CD4-positive, alpha-beta T cell (primary cell): Measurements from ENCODE around the gene NR5A1. TPM values are rescaled to one million over a fixed set of nuclear protein-coding genes. Genes with fewer than 3 reads are reported as not detected.

Source experiments
- ATAC-seq: fragments of 200-7000 bp; cut with Tn5 transposase; one replicate; pipeline ENCODE4 v1.10.0; 2022; ENCODE audit warnings: mild to moderate bottlenecking; ENCODE audit not compliant: poor library complexity
- CTCF ChIA-PET: fragments of 350-600 bp; sonication (Branson Sonifier 250); formaldehyde crosslinking; loops from one replicate; lab custom pipeline; 2021; ENCODE audit warnings: antibody characterized with exemption, inconsistent platforms; lab: Charles Lee
- POLR2A ChIA-PET: fragments of 350-600 bp; sonication (Branson Sonifier 250); formaldehyde crosslinking; loops from one replicate; lab custom pipeline; 2021; ENCODE audit warnings: antibody characterized with exemption, inconsistent platforms; lab: Charles Lee
- DNase-seq, 14 experiments: peaks; one replicate each; pipeline ENCODE4 v3.0.0-alpha.2; 2013 to 2020; ENCODE audit warnings: mixed read lengths in 2 of 14
- H3K27ac ChIP-seq, 2 donors: one replicate each; pipeline versions ENCODE4 v1.5.1 to v1.7.0; 2013; ENCODE audit warnings: low read length in 2 of 2, low read depth in 1 of 2, mild to moderate bottlenecking in 1 of 2
- H3K27me3 ChIP-seq, 2 experiments: 1 replicate in 1 of 2; 2 replicates in 1 of 2; pipeline versions ENCODE4 v1.6.1 to v1.7.0; 2013; ENCODE audit warnings: low read length in 2 of 2, control low read depth in 1 of 2, mild to moderate bottlenecking in 1 of 2, moderate library complexity in 1 of 2; ENCODE audit not compliant: insufficient read depth in 2 of 2, control insufficient read depth in 1 of 2
- H3K36me3 ChIP-seq: one replicate; pipeline ENCODE4 v1.6.1; 2013; ENCODE audit warnings: low read length, control low read depth; ENCODE audit not compliant: insufficient read depth
- H3K4me1 ChIP-seq: one replicate; pipeline ENCODE4 v1.6.1; 2013; ENCODE audit warnings: low read length, control low read depth; ENCODE audit not compliant: insufficient read depth
- H3K4me3 ChIP-seq: one replicate; pipeline ENCODE4 v1.5.1; 2013; ENCODE audit warnings: mild to moderate bottlenecking, low read length, moderate library complexity
- H3K9me3 ChIP-seq, 2 experiments: 1 replicate in 1 of 2; 2 replicates in 1 of 2; pipeline versions ENCODE4 v1.6.1 to v1.7.0; 2013; ENCODE audit warnings: low read length in 2 of 2, mild to moderate bottlenecking in 2 of 2, control low read depth in 1 of 2, moderate library complexity in 1 of 2; ENCODE audit not compliant: control insufficient read depth in 1 of 2, insufficient read depth in 1 of 2
- H3K27ac Mint-ChIP-seq: one replicate; pipeline ENCODE4 v1.8.0; 2020; ENCODE audit warnings: mixed read lengths
- H3K27me3 Mint-ChIP-seq: one replicate; pipeline ENCODE4 v1.8.0; 2021; ENCODE audit warnings: mixed read lengths
- H3K36me3 Mint-ChIP-seq: one replicate; pipeline ENCODE4 v1.8.0; 2021; ENCODE audit warnings: low read depth, mixed read lengths
- H3K4me1 Mint-ChIP-seq: one replicate; pipeline ENCODE4 v1.8.0; 2021; ENCODE audit warnings: low read depth, mixed read lengths
- H3K4me3 Mint-ChIP-seq: one replicate; pipeline ENCODE4 v1.8.0; 2020; ENCODE audit warnings: mild to moderate bottlenecking, mixed read lengths
- H3K9me3 Mint-ChIP-seq: one replicate; pipeline ENCODE4 v1.8.0; 2020; ENCODE audit warnings: mixed read lengths
- intact Hi-C, 2 experiments: fragments of 100-400 bp; cut with DNase I in 1 of 2; cut with micrococcal nuclease in 1 of 2; formaldehyde crosslinking; loops; one replicate each; pipeline versions ENCODE4 v1.15.1 to v1.9.0; 2023 to 2025; cut with DNase I, micrococcal nuclease
- total RNA-seq, 174 experiments: library from RNA in 2 of 174; stranded (reverse) in 2 of 174; gene quantifications; one replicate each; pipeline ENCODE4 v1.2.3 and lab custom pipeline; 2021 to 2026
- TF ChIP-seq, protein P1 (sequence below): fragments of 200-600 bp; IDR thresholded peaks from one replicate; pipeline ENCODE4 v1.8.0; 2022; ENCODE audit warnings: antibody characterized with exemption, mild to moderate bottlenecking

Gene NR5A1
- total RNA-seq, 2 experiments from 2014 or later: not detected

DNA sequence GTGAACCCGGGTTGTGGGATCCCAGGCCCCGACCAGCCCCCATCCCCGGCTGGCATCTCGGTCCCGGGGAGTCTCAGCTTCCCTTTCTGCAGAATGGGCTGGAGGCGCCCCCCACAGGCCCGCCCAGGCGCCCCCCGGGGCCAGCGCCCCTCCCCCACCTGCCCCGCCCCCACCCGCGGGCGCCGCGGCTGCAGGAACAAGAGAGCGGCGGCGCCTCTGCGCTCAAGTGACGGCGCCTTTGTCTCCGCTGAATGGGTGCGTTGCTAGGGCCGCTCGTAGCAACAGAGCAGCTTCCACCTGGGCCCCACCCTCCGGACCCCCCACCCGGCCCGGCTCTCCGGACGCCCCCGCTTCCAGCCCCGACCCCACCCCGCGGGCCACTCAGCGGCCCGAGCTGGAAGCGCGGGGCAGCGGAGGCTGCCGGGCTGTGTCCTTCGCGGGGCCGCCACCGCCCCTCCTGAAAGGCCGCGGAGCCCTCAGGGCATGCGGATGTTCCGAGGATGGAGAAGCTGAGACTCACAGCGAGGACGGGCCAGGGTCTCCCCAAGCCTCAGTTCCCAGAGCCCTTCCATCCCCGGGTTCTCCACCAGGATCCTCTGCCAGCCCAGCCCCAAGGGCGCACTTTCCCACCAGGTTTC lies 29.4 kb downstream of the NR5A1 start:
- Histone ChIP-seq H3K9me3 (peaks cover 0 to 7% of the 10 kb centered on the region in 2 experiments), H3K4me3 (no peak overlapping the region), H3K36me3 (no peaks in the 10 kb centered on the region), H3K27me3 (peaks cover 13 to 29% of the 10 kb centered on the region in 2 experiments), H3K27ac (no peak overlapping the region), H3K4me1 (no peaks in the 10 kb centered on the region)
- TF ChIP-seq, protein P1, sequence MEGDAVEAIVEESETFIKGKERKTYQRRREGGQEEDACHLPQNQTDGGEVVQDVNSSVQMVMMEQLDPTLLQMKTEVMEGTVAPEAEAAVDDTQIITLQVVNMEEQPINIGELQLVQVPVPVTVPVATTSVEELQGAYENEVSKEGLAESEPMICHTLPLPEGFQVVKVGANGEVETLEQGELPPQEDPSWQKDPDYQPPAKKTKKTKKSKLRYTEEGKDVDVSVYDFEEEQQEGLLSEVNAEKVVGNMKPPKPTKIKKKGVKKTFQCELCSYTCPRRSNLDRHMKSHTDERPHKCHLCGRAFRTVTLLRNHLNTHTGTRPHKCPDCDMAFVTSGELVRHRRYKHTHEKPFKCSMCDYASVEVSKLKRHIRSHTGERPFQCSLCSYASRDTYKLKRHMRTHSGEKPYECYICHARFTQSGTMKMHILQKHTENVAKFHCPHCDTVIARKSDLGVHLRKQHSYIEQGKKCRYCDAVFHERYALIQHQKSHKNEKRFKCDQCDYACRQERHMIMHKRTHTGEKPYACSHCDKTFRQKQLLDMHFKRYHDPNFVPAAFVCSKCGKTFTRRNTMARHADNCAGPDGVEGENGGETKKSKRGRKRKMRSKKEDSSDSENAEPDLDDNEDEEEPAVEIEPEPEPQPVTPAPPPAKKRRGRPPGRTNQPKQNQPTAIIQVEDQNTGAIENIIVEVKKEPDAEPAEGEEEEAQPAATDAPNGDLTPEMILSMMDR: no peak
- no peaks in the 10 kb centered on the region for H3K9me3 Mint-ChIP-seq
- no peak overlapping the region for H3K27ac Mint-ChIP-seq
- no peaks in the 10 kb centered on the region for H3K4me1 Mint-ChIP-seq
- POLR2A ChIA-PET: no interaction called here
- H3K27me3 Mint-ChIP-seq: peaks cover 33% of the 10 kb centered on the region
- ATAC-seq (no peak), DNase-seq (no peak)
- H3K36me3 Mint-ChIP-seq: no peaks in the 10 kb centered on the region
- H3K4me3 Mint-ChIP-seq: no peak overlapping the region
- CTCF ChIA-PET: no interaction called here
- intact Hi-C loops: no loop called here

DNA sequence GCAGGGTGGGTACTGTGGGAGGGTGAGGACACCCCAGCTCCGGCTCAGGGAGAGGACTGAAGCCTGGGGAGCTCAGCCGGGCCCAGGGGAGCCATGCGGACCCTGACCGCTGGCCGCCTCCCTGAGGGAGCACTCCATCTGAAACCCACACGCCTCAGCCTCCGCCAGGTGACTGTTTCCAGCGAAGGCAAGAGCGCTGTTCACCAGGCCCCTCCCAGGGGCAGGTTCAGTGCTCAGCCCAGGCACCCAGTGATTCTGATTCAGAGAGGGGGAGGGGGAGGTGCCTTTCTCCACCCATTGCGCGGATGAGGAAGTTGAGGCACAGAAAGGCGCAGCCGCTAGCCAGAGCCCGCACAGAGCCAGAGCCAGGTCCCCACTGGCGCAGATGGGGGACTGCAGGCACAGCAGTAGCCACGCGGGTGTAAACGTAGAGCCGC lies 30.0 kb downstream of the NR5A1 start:
- no peak for ATAC-seq
- ChIA-PET CTCF (no interaction called here), POLR2A (no interaction called here)
- no peak overlapping the region for H3K4me3 Mint-ChIP-seq
- intact Hi-C loops: no loop called here
- no peaks in the 10 kb centered on the region for H3K9me3 Mint-ChIP-seq
- H3K4me1 Mint-ChIP-seq: no peaks in the 10 kb centered on the region
- Histone ChIP-seq H3K27me3 (peaks cover 13 to 29% of the 10 kb centered on the region in 2 experiments), H3K27ac (no peak overlapping the region), H3K36me3 (no peaks in the 10 kb centered on the region), H3K4me3 (no peak overlapping the region), H3K4me1 (no peaks in the 10 kb centered on the region), H3K9me3 (peaks cover 0 to 6% of the 10 kb centered on the region in 2 experiments)
- peaks cover 35% of the 10 kb centered on the region for H3K27me3 Mint-ChIP-seq
- H3K36me3 Mint-ChIP-seq: no peaks in the 10 kb centered on the region
- TF ChIP-seq, protein P1: no peak
- H3K27ac Mint-ChIP-seq: no peak overlapping the region
- DNase-seq: no peak

DNA sequence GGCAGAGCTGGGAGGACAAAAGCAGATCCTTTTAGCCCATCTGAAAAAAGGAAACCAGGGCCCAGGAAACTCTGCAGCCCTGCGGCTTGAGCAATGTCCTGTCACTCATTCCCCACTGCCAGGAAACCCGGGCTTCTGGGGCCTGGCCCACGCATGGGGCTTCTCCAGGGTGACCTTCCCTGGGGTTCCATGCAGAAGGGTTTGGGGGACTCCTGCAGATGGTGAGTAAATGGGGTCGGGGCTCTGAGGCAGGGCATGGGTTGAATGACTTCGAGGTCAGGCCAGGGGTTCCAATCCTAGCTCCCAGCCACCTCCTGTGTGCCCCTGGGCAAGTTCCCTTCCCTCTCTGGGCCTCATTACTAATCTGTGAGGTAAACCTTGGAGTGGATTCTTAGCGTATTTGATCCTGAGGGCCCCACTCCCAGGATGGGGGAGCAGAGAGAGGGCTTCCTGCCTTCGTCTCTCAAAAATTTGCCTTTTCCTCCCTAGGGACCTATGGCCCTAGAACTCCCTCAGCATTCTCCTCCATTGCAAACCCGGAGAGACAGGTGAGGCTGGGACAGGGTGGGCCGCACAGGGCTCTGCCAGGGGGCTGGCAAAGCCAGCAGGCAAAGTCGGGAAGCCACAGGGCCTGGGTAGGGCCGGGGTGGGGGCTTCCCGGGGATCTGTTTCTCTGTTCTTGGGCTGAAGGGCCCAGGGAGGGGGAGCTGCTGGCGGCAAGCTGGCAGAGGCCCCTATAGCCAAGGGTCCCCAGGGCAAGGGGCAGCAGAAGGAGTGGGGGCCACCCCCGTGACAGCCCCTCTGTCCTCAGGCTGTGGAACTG lies 31.1 kb downstream of the NR5A1 start:
- ATAC-seq (no peak), DNase-seq (no peak)
- no peaks in the 10 kb centered on the region for H3K36me3 ChIP-seq
- peaks cover 35% of the 10 kb centered on the region for H3K27me3 Mint-ChIP-seq
- TF ChIP-seq, protein P1: no peak
- no peak overlapping the region for H3K4me3 ChIP-seq
- peaks cover 0 to 6% of the 10 kb centered on the region in 2 experiments for H3K9me3 ChIP-seq
- intact Hi-C loops: no loop called here
- H3K4me3 Mint-ChIP-seq: no peak overlapping the region
- no peaks in the 10 kb centered on the region for H3K4me1 ChIP-seq
- H3K27ac ChIP-seq: no peak overlapping the region
- H3K4me1 Mint-ChIP-seq: no peaks in the 10 kb centered on the region
- no peaks in the 10 kb centered on the region for H3K36me3 Mint-ChIP-seq
- CTCF ChIA-PET: no interaction called here
- no peaks in the 10 kb centered on the region for H3K9me3 Mint-ChIP-seq
- no peak overlapping the region for H3K27ac Mint-ChIP-seq
- POLR2A ChIA-PET: no interaction called here
- peaks cover 13 to 29% of the 10 kb centered on the region in 2 experiments for H3K27me3 ChIP-seq
